Type B pancreatic cell (in vitro differentiated cells): ENCODE results near the gene DDX1. TPM values are rescaled to one million over a fixed set of nuclear protein-coding genes. Genes with fewer than 3 reads are reported as not detected.

Source experiments
- DNase-seq: peaks from one replicate; pipeline ENCODE4 v3.0.0; 2021; ENCODE audit warnings: mixed read lengths; ENCODE audit not compliant: unreplicated experiment; ENCODE audit errors: extremely low spot score
- H3K27ac Mint-ChIP-seq: 2 replicates; pipeline ENCODE4 v1.8.0; 2021; ENCODE audit warnings: mild to moderate bottlenecking, mixed read lengths
- H3K27me3 Mint-ChIP-seq: 2 replicates; pipeline ENCODE4 v1.8.0; 2021; ENCODE audit warnings: mixed read lengths
- H3K36me3 Mint-ChIP-seq: 2 replicates; pipeline ENCODE4 v1.8.0; 2021; ENCODE audit warnings: mixed read lengths
- H3K4me1 Mint-ChIP-seq: one replicate; pipeline ENCODE4 v1.8.0; 2021; ENCODE audit warnings: mixed read lengths; ENCODE audit not compliant: unreplicated experiment
- H3K4me3 Mint-ChIP-seq: 2 replicates; pipeline ENCODE4 v1.8.0; 2021; ENCODE audit warnings: mild to moderate bottlenecking, mixed read lengths
- H3K9me3 Mint-ChIP-seq: 2 replicates; pipeline ENCODE4 v1.8.0; 2021; ENCODE audit warnings: mixed read lengths
- total RNA-seq: library from RNA; stranded (reverse); gene quantifications from 2 replicates; pipeline ENCODE4 v1.2.1, GENCODE V29; 2021; ENCODE audit warnings: low replicate concordance
- TF ChIP-seq, protein P1 (sequence below): fragments of 200-600 bp; sonication (generic); conservative IDR thresholded peaks from 2 replicates; pipeline ENCODE4 v1.5.0; 2021; ENCODE audit warnings: antibody characterized with exemption, mild to moderate bottlenecking

The DDX1 gene
- total RNA-seq, 1 donor from 2014 or later = 111 TPM

DNA sequence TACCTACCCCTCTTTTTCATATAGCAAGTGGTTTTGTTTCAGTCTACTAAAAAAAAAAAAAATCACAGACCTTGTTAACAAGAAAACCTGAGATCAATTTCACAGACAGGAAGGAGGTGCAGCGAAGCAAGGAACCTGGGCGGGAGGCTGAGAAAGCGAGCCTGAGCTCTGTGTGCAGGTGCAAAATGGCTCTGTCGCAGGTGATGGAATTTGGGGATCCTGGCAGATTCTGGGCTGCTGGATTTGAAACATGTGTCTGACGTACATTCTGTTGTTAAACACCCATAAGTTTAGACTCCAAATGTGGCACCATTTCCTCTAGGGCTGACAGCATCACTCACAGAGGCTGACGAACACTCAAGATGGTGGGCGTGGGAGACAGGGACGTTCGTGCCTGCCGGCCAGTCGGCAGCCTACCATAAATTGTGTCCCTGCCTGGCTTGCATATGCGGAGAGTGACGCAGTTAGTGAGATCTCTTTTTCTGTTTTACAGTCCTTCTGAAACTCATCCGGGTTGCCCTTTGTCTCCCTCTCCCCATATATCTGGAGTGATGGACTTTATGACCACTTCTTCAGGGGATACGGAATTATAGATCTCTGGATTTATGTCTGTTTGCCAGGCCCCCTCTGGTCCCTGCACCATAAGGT lies 8.8 kb upstream of the DDX1 start:
- DNase-seq = no peak
- no peak overlapping the region for H3K27ac Mint-ChIP-seq
- H3K4me3 Mint-ChIP-seq = no peak overlapping the region
- H3K36me3 Mint-ChIP-seq = no peaks in the 10 kb centered on the region
- no peaks in the 10 kb centered on the region for H3K4me1 Mint-ChIP-seq
- H3K27me3 Mint-ChIP-seq = peaks cover 6% of the 10 kb centered on the region
- TF ChIP-seq, protein P1, sequence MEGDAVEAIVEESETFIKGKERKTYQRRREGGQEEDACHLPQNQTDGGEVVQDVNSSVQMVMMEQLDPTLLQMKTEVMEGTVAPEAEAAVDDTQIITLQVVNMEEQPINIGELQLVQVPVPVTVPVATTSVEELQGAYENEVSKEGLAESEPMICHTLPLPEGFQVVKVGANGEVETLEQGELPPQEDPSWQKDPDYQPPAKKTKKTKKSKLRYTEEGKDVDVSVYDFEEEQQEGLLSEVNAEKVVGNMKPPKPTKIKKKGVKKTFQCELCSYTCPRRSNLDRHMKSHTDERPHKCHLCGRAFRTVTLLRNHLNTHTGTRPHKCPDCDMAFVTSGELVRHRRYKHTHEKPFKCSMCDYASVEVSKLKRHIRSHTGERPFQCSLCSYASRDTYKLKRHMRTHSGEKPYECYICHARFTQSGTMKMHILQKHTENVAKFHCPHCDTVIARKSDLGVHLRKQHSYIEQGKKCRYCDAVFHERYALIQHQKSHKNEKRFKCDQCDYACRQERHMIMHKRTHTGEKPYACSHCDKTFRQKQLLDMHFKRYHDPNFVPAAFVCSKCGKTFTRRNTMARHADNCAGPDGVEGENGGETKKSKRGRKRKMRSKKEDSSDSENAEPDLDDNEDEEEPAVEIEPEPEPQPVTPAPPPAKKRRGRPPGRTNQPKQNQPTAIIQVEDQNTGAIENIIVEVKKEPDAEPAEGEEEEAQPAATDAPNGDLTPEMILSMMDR = no peak
- no peaks in the 10 kb centered on the region for H3K9me3 Mint-ChIP-seq

DNA sequence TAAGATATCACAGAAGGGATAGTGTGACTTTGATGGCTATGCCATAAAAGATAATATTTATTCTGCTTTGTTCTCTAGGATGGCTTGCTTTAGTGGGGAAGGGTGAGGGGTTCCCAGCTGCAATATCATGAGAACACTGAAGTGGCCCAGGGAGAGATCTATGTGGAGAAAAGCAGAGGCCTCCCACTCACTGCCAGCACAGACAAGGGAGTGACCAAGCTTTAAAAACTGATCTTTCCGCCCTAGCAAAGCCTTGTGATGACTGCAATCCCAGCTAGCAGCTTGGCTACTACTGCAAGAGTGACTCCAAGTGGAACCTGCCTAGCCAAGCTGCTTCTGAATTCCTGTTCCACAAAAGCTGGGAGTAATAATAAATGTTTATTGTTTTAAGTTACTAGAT lies 7.8 kb upstream of the DDX1 start:
- TF ChIP-seq, protein P1 = no peak
- Mint-ChIP-seq H3K27ac (no peak overlapping the region), H3K36me3 (no peaks in the 10 kb centered on the region), H3K4me3 (no peak overlapping the region), H3K4me1 (no peaks in the 10 kb centered on the region), H3K27me3 (peaks cover 6% of the 10 kb centered on the region), H3K9me3 (no peaks in the 10 kb centered on the region)
- DNase-seq = no peak

DNA sequence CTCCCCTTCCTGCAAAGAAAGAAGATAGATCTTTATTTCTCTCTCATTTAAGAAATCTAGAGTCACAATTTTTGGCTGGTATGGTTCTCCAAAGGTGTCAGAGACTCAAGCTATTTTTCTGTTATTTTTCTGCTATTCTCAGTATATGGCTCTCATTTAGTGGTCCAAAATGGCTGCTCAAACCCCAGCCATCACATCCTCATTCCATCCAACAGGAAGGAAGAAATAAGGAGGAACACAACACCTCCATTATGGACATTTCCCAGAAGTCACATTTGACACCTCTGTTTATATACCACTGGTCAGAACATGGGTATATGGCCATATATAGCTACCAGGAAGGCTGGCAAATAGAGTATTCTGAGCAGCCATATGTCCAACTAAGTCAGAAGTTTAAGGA lies 7.4 kb upstream of the DDX1 start:
- no peak overlapping the region for H3K27ac Mint-ChIP-seq
- H3K36me3 Mint-ChIP-seq = no peaks in the 10 kb centered on the region
- no peaks in the 10 kb centered on the region for H3K9me3 Mint-ChIP-seq
- peaks cover 3% of the 10 kb centered on the region for H3K4me1 Mint-ChIP-seq
- TF ChIP-seq, protein P1 = no peak
- peaks cover 6% of the 10 kb centered on the region for H3K27me3 Mint-ChIP-seq
- H3K4me3 Mint-ChIP-seq = no peak overlapping the region
- DNase-seq = no peak

DNA sequence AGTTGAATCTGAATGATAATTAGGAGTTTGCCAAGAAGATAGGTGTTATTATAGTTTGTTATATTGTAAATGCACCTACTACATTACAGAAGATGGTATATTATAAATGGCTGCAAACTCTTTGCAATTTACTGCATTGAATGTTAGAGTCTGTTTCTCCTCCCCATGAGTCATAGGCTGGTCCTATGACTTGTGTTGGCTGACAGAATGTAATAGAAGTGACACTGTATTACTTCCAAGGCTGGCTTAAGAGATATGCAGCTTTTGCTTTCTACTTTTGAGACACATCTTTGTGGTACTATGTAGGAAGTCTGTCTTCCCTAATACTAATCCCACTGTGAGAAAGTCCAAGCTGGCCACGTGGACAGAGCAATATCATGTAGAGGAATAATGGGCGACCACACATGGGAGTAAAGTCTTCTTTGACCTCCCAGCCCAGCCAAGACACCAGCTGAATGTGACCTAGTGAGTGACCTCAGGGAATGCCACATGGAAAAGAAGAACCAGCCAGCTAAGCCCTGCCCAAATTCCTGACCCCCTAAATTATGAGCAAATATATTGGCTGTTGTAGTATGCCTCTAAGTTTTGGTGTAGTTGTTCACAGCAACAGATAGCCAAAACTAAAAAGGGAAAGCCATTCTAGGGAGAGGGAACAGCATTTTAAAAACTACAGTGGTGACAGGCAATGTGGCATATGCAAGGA lies 6.8 kb upstream of the DDX1 start:
- TF ChIP-seq, protein P1 = no peak

DNA sequence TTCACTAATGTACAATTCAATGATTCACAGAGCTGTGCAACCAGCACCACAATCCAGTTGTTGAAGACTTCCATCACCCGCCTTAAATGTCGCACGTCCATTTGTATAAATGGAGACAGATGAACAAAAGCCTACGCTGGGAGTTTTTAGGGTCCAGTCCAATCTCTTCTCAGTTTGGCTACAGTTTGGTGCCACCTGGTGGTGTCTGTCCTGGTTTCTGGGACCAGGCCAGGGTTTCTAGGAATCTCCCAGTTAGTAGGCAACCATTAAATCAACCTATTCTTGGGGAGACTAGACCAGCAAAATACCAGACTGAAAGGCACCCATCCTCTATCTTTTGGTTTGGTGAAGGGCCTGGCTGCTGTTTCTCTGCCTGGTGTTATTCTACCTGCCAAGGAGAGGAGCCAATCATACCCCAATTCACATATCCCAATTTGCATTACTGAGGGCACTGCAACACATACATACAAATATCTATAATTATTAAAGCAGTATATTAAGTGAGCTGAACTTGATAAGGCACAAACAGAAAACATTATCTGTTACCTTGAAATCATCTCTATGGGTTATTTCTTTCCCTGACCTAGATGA lies 3.2 kb upstream of the DDX1 start:
- Mint-ChIP-seq H3K27me3 (peaks cover 3% of the 10 kb centered on the region), H3K27ac (no peak overlapping the region), H3K4me1 (peaks cover 18% of the 10 kb centered on the region), H3K9me3 (no peaks in the 10 kb centered on the region), H3K36me3 (no peaks in the 10 kb centered on the region), H3K4me3 (peak overlapping the region; percentile 25)
- TF ChIP-seq, protein P1 = peak; percentile 83
- DNase-seq = no peak

More for the DNA sequence above, 6.8 kb upstream of the DDX1 start:
- no peaks in the 10 kb centered on the region for H3K36me3 Mint-ChIP-seq
- H3K4me1 Mint-ChIP-seq = peaks cover 5% of the 10 kb centered on the region
- DNase-seq = no peak
- no peak overlapping the region for H3K4me3 Mint-ChIP-seq
- H3K9me3 Mint-ChIP-seq = no peaks in the 10 kb centered on the region
- no peak overlapping the region for H3K27ac Mint-ChIP-seq
- H3K27me3 Mint-ChIP-seq = peaks cover 6% of the 10 kb centered on the region
